ENCODE results near the gene ABHD16A. TPM values are rescaled to one million over a fixed set of nuclear protein-coding genes. Genes with fewer than 3 reads are reported as not detected.

Gene ABHD16A
- total RNA-seq, 1 donor from 2014 or later: 52.7 TPM

DNA sequence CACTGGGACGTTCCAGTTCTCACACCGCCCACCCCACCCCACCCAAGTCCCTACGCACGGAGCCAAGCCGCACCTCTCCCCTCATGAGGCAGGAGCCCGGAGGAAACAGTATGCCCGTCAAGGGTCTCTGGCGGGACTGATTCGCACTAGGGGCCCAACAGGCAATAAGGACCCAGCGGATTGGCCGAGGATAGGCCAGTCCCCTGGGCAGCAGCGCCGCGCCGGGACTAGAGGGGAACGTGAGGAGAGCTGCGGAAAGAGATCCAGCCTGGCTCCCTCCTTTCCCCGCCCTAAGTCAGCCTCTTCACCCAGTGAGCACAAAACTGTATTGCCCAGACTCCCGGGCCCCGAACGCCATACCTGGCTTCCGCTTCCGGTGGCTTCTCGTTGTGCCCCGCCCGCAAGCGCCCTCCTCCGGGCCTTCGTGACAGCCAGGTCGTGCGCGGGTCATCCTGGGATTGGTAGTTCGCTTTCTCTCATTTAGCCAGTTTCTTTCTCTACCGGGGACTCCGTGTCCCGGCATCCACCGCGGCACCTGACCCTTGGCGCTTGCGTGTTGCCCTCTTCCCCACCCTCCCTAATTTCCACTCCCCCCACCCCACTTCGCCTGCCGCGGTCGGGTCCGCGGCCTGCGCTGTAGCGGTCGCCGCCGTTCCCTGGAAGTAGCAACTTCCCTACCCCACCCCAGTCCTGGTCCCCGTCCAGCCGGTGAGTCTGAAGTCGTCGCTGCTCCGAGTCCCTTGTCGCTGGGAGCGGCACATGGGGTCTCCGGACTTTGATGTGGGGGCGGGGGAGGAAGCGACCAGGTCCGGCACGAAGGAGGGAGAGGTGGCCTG, 37.4 kb downstream of the ABHD16A start, which contains the start of gene CSNK2B:
TSS of gene CSNK2B (plus strand) at position 580 of the 836 bp plus-strand sequence. CDS start 752 bp downstream, outside the sequence.
- intact Hi-C loops (cut with micrococcal nuclease): loop anchor here (1.0 to 5.0 kb wide), 7 partner anchors 13 to 232 kb away; partner anchors contain the start of genes ABHD16A, BAG6, DDX39B and EHMT2
- Mint-ChIP-seq H3K9me3 (no peaks in the 10 kb centered on the region), H3K27ac (peak within 1 kb of the TSS; percentile 94), H3K4me3 (ENCODE audit: low read depth) (peak within 1 kb of the TSS; percentile 96), H3K4me1 (ENCODE audit: low read depth) (peaks cover 43% of the 10 kb centered on the region), H3K36me3 (ENCODE audit: low read depth) (peaks cover 89% of the 10 kb centered on the region), H3K27me3 (ENCODE audit: low read depth) (no peaks in the 10 kb centered on the region)
- peak; percentile 98 for DNase-seq (ENCODE audit: low spot score)

GRCh38 chr6:31664790-31665500, 38.2 kb downstream of the ABHD16A start, which contains the start of gene GPANK1:
Gene GPANK1, minus strand, starts transcription at chr6:31664997. Its CDS starts 519 bp downstream, at chr6:31664478.
- no peaks in the 10 kb centered on the region for H3K9me3 Mint-ChIP-seq
- H3K36me3 Mint-ChIP-seq (ENCODE audit: low read depth): peaks cover 86% of the 10 kb centered on the region
- peak within 1 kb of the TSS; percentile 96 for H3K4me3 Mint-ChIP-seq (ENCODE audit: low read depth)
- peak within 1 kb of the TSS; percentile 94 for H3K27ac Mint-ChIP-seq
- peaks cover 45% of the 10 kb centered on the region for H3K4me1 Mint-ChIP-seq (ENCODE audit: low read depth)
- peak; percentile 89 for DNase-seq (ENCODE audit: low spot score)
- intact Hi-C loops (cut with micrococcal nuclease): loop anchor here (1.0 to 5.0 kb wide), 8 partner anchors 13 to 1752 kb away; partner anchors contain the start of genes ABHD16A, BAG6, CUTA and DDX39B
- H3K27me3 Mint-ChIP-seq (ENCODE audit: low read depth): no peaks in the 10 kb centered on the region

GRCh38 chr6:31663961-31664789, 38.9 kb downstream of the ABHD16A start:
- peaks cover 86% of the 10 kb centered on the region for H3K36me3 Mint-ChIP-seq (ENCODE audit: low read depth)
- peaks cover 52% of the 10 kb centered on the region for H3K4me1 Mint-ChIP-seq (ENCODE audit: low read depth)
- H3K27ac Mint-ChIP-seq: peak overlapping the region; percentile 94
- no peak for DNase-seq (ENCODE audit: low spot score)
- no peaks in the 10 kb centered on the region for H3K9me3 Mint-ChIP-seq
- intact Hi-C loops (cut with micrococcal nuclease): loop anchor here (2.0 to 5.0 kb wide), 2 partner anchors 39 to 1753 kb away; partner anchors contain the start of genes ABHD16A and CUTA
- H3K4me3 Mint-ChIP-seq (ENCODE audit: low read depth): peak overlapping the region; percentile 96
- H3K27me3 Mint-ChIP-seq (ENCODE audit: low read depth): no peaks in the 10 kb centered on the region

DNA sequence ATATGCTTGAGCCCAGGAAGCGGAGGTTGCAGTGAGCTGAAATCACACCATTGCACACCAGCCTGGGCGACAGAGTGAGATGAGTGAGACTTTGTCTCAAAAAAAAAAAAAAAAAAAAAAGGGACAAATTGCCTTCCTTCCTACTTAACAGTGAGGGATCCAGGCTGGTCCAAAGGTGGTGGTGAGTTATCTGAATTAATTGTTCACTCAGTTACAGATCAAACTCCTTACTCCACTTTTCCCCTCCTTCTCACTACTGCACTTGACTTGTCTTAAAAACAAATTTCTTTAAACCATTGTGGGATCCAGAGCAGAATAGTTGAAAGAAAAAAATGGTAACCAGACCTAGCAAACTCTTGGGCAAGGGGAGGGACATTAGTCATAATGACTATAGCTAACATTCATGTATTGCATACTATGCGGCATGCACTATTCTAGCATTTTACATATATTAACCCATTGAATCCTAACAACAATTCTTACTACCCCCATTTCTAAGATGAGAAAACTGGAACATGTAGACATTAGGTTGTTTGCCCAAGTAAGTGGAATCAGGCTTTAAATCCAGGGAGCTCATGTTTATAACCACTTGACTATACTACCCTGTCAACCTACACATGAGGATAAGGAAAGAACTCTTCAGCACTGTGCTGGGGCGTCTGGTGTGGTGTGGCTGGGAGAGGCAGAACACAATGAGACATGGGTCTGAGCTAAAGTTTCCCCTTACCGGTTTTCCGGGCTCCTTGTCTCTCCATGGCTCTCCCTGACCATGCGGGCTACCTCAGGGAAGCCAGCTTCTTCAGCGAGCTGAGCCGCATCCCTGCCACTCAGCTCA, 39.8 kb downstream of the ABHD16A start:
- H3K4me1 Mint-ChIP-seq (ENCODE audit: low read depth): peaks cover 60% of the 10 kb centered on the region
- H3K27me3 Mint-ChIP-seq (ENCODE audit: low read depth): no peaks in the 10 kb centered on the region
- intact Hi-C loops (cut with micrococcal nuclease): loop anchor here (5.0 kb wide), 1 partner anchor 1754 kb away; the partner anchor contains the start of gene CUTA
- H3K4me3 Mint-ChIP-seq (ENCODE audit: low read depth): peak overlapping the region; percentile 96
- no peak for DNase-seq (ENCODE audit: low spot score)
- peaks cover 79% of the 10 kb centered on the region for H3K36me3 Mint-ChIP-seq (ENCODE audit: low read depth)
- no peaks in the 10 kb centered on the region for H3K9me3 Mint-ChIP-seq
- H3K27ac Mint-ChIP-seq: peak overlapping the region; percentile 94

- Mint-ChIP-seq H3K27ac (peak overlapping the region; percentile 8), H3K27me3 (ENCODE audit: low read depth) (no peaks in the 10 kb centered on the region)
- intact Hi-C loops (cut with micrococcal nuclease): loop anchor here (5.0 kb wide), 1 partner anchor 1755 kb away; the partner anchor contains the start of gene CUTA
These were observed 40.9 kb downstream of the ABHD16A start for GRCh38 chr6:31662124-31662723.

GRCh38 chr6:31661262-31662123, 41.6 kb downstream of the ABHD16A start:
- no peaks in the 10 kb centered on the region for H3K9me3 Mint-ChIP-seq
- peaks cover 61% of the 10 kb centered on the region for H3K4me1 Mint-ChIP-seq (ENCODE audit: low read depth)
- no peak for DNase-seq (ENCODE audit: low spot score)
- peak overlapping the region; percentile 88 for H3K4me3 Mint-ChIP-seq (ENCODE audit: low read depth)
- peaks cover 78% of the 10 kb centered on the region for H3K36me3 Mint-ChIP-seq (ENCODE audit: low read depth)
- H3K27ac Mint-ChIP-seq: peak overlapping the region; percentile 76
- no peaks in the 10 kb centered on the region for H3K27me3 Mint-ChIP-seq (ENCODE audit: low read depth)
- intact Hi-C loops (cut with micrococcal nuclease): loop anchor here (2.0 to 5.0 kb wide), 2 partner anchors 165 to 1756 kb away; partner anchors contain the start of genes CUTA and HSPA1B

More at GRCh38 chr6:31662124-31662723, 40.9 kb downstream of the ABHD16A start:
- peaks cover 79% of the 10 kb centered on the region for H3K36me3 Mint-ChIP-seq (ENCODE audit: low read depth)
- H3K4me3 Mint-ChIP-seq (ENCODE audit: low read depth): peak overlapping the region; percentile 18
- peaks cover 61% of the 10 kb centered on the region for H3K4me1 Mint-ChIP-seq (ENCODE audit: low read depth)
- H3K9me3 Mint-ChIP-seq: no peaks in the 10 kb centered on the region
- DNase-seq (ENCODE audit: low spot score): no peak

DNA sequence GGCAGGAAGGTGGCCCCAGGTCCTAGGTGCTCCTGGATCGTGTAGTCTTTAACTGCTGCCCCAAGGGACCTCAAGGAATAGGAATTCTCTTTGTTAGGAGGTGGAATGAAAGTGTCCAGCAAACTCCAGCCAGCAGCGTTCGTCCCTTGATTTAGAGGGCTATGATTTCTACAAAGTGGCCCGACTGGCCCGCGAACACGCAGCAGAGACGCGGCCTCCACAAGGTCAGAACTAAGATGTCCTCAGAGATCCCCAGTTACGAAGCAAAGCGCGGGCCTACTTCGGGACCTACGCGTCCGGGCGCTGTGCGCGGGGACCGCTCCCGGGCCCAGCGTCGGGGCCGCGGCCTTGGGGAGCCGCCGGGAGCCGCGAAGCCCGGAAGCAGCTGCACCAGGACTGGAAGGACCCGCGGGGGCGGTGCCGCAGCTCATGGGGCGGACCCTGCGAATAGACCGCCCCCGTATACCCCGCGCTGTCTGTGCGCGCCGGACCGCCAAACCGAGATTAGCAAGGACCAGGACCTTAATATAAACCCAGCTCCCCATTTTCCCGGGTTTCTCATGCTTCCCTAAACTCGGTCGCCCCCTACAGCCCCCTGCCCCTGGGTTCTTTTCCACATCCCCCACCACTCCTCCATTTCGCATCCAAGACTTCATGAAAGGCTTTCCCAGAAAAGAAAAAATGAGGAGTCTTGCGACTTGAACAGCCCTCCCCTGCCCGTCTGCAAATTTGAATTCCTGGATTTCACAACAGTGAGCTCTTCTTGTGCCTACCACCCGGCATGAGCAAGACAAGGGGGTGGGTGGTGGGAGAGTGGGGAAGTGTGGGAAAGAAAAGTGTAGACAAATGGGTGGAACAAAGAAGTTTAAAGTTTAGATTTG, 42.5 kb downstream of the ABHD16A start, which contains the start of gene C6orf47:
TSS of gene C6orf47 (minus strand) at position 398 of the 881 bp plus-strand sequence. CDS start 831 bp downstream, outside the sequence.
- Mint-ChIP-seq H3K4me1 (ENCODE audit: low read depth) (peaks cover 67% of the 10 kb centered on the region), H3K36me3 (ENCODE audit: low read depth) (peaks cover 80% of the 10 kb centered on the region), H3K4me3 (ENCODE audit: low read depth) (peak within 1 kb of the TSS; percentile 88), H3K9me3 (no peaks in the 10 kb centered on the region), H3K27ac (peak within 1 kb of the TSS; percentile 87), H3K27me3 (ENCODE audit: low read depth) (no peaks in the 10 kb centered on the region)
- intact Hi-C loops (cut with micrococcal nuclease): loop anchor here (1.0 to 5.0 kb wide), 3 partner anchors 8 to 1757 kb away; partner anchors contain the start of genes BAG6, CUTA and HSPA1B
- DNase-seq (ENCODE audit: low spot score): peak; percentile 66

DNA sequence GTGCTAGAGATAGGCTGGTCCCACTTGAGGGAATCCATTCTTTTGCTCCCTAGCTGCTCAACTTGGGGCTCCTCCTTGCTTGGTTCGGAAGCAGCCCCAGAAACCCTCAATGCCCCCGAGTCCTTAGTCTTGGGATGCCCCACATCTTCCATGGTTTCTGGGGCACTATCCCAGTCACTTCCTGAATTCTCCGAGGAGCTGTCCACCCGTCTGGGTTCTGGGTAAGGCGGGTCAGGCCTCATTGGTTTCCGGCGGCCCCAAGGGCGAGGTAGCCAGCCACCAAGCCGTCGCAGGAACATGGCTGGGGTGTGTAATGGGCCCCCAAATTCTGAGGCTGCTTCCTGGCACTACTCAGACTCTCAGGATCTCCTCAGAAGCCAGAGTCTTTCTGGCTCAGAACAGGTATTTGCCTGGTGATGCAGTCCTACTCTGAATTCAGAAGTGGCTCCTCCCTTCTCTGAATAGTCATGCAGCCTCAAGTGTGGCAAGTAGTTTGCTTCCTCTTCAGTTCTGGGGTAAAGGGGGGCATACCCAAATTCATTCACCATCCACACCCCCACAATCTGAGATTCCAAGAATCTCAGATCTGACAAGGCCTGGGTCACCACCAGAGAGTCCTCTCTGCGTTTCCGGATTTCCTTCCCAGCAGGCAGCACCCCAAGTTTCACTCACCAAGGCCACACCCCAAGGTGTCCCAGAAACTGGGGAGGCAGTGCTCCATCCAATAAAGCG, 43.3 kb downstream of the ABHD16A start:
- Mint-ChIP-seq H3K4me3 (ENCODE audit: low read depth) (peak overlapping the region; percentile 88), H3K36me3 (ENCODE audit: low read depth) (peaks cover 82% of the 10 kb centered on the region), H3K27me3 (ENCODE audit: low read depth) (no peaks in the 10 kb centered on the region), H3K9me3 (no peaks in the 10 kb centered on the region), H3K27ac (peak overlapping the region; percentile 87), H3K4me1 (ENCODE audit: low read depth) (peaks cover 70% of the 10 kb centered on the region)
- intact Hi-C loops (cut with micrococcal nuclease): loop anchor here (1.0 to 10.0 kb wide), 4 partner anchors 8 to 1757 kb away; partner anchors contain the start of genes AGPAT1, BAG6, CUTA and HSPA1B
- DNase-seq (ENCODE audit: low spot score): peak; percentile 41
